Stimulated activated CD4-positive, alpha-beta T cell treated with anti-CD3 and anti-CD28 coated beads, Interleukin-1b, Interleukin-23, amount 100 ng/mL, for 4 hours (primary cell): ENCODE measurements around the gene TAS2R14.
A peak's percentile ranks its signal among the peaks of the same experiment; 100 is the strongest.

Experiments
- DNase-seq, 2 donors: peaks; one replicate each; pipeline ENCODE4 v3.0.0-alpha.2; 2020; ENCODE audit warnings: low read depth in 2 of 2

Gene TAS2R14

GRCh38 chr12:10939163-10939562 lies at the start of gene TAS2R14:
TSS of gene TAS2R14 (minus strand) at chr12:10939263. CDS start at chr12:10939207, 56 bp downstream.
- DNase-seq, result no peak

- DNase-seq, result no peak
These were observed 47.7 kb upstream of the TAS2R14 start, which contains the start of gene TAS2R50 for GRCh38 chr12:10986812-10987211. TSS of gene TAS2R50 (minus strand) at chr12:10986912. CDS start at chr12:10986860, 52 bp downstream.

DNA sequence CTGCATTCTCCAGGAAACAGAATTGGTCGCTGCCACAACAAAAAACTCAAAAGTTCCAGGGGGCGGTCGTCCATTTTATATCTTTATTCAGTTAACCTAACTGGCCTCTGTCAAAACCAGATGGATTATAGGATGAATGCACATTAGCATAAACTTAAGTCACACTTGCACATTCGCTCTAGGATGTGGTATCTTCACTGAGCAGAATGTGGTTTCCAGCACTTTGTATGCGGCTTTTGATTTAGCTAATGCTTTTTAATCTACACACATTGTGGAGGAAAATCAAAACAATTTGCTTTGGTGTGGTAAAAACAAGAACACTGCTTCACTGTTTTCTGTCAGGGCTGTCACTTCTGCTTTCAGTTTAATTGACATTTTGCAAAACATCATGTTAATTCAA lies 43.2 kb upstream of the TAS2R14 start:
- DNase-seq, result peak in 1 of 2 donors; percentile 3

DNA sequence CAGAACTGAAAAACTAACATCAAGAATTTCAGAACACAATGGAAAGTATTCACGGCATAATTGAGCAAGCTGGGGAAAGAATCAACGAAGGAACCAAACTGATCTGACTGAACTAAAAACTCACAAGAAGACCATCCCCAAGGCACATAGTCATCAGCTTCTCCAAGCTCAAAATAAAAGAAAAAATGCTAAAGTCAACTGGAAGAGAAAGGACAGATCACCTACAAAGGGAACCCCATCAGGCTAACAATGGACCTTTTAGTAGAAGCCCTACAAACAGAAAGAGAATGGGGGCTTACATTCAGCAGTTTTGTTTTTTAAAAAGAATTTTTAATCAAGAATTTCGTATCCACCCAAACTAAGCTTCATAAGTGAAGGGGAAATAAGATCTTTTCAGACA lies 35.9 kb upstream of the TAS2R14 start:
- DNase-seq, result no peak

DNA sequence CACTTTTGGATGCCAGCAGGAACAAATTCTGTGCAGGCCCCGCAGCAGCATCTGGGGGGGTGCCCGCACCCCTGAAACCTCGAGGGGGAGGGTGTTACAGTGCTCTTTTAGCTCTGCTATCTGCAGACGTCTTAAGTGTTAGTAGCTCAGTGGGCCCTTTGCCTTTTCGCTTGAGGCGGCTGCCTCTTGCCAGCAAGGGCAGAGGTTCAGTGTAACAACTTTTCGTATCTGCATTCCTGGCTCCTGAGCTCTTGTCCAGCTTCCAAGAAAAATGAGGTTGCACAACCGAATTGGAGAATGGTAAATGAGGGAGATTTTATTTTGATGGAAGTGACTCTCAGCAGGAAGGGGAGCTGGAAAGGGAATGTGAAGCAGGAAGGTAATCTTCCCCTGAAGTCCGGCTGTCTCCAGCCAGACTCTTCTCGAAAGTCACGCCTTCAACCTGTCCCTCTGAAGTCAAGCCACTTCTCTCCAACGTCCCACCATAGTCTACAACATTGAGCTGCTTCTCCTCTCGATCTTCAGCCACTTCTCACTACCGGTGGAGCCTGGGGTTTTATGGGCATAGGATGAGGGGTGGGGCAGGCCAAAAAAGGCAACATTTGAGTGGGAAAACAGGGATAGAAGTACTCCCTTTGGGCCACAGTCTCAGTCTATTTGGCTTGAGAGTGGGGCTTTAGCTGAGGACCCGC lies 29.8 kb upstream of the TAS2R14 start:
- no peak for DNase-seq

- DNase-seq, result no peak
These were observed 28.3 kb upstream of the TAS2R14 start for GRCh38 chr12:10967409-10967808.

DNA sequence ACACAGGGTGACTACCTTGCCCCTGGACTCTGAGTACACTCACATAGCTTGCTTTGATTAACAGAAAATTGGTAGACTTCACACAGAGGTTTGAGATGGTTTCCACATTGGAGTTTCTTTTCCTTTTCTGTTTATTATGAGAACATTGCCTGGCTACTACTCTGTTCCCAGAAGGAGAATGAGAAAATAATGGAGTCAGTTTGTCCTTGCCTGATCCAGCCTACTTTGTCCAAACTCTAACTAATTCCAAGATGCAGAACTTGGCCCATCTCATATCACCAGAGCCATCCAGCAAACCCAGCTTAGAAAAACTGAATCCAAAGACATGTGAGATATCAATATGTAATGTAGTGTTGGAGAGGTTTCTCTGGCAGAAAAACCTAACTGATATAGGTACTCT lies 27.3 kb upstream of the TAS2R14 start:
- DNase-seq, result no peak

GRCh38 chr12:10965476-10965875 lies 26.4 kb upstream of the TAS2R14 start:
- no peak for DNase-seq

GRCh38 chr12:10960211-10960610 lies 21.1 kb upstream of the TAS2R14 start:
- no peak for DNase-seq

DNA sequence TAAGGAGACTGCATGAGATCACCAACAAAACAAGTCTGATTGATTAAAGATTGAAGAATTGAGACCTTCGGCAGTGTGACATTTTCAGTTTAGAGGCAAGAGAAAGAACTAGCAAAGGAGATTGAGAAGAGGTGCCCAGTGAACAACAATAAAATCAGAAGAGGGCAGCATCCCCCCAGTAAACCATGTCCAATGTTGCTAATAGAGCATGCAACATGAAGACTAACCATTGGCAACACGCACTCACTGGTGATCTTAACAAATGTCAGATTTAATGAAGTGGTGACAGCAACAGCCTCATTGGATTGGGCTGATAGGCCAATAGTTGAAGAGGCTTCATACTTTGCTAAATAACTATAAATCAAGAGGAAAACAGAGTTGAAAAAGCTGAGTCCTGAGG lies 20.7 kb upstream of the TAS2R14 start:
- DNase-seq, result no peak

DNA sequence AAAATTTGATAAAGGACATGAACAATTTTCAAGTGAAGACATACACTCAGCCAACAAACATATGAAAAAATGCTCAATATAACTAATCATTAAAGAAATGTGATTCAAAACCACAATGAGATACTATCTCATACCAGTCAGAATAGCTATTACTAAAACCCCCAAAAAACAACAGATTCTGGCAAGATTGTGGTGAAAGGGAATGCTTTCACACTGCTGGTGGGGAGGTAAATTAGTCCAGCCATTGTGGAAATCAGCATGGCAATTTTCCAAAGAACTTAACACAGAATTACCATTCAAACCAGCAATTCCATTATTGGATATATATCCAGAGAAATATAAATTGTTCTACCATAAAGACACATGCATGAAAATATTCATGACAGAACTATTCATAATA lies 18.7 kb upstream of the TAS2R14 start:
- no peak for DNase-seq

- DNase-seq, result no peak
These were observed 17.0 kb upstream of the TAS2R14 start for GRCh38 chr12:10956085-10956484.

GRCh38 chr12:10952645-10953044 lies 13.6 kb upstream of the TAS2R14 start:
- no peak for DNase-seq

DNA sequence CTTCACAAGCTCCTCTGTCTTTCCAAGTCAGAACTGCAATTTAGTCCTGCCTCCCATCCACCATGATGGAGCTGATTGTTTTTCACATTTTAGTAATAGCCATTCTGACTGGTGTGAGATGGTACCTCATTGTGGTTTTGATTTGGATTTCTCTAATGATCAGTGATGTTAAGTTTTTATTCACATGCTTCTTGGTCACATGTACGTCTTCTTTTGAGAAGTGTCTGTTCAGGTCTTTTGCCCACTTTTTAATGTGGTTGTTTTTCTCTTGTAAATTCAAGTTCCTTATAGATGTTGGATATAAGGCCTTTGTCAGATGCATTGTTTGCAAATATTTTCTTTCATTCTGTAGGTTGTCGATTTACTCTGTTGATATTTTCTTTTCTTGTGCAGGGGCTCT lies 4.1 kb upstream of the TAS2R14 start:
- no peak for DNase-seq

GRCh38 chr12:10941916-10942607 lies 3.0 kb upstream of the TAS2R14 start:
- no peak for DNase-seq

- DNase-seq, result no peak
These were observed 2.3 kb upstream of the TAS2R14 start for GRCh38 chr12:10941369-10941768.

DNA sequence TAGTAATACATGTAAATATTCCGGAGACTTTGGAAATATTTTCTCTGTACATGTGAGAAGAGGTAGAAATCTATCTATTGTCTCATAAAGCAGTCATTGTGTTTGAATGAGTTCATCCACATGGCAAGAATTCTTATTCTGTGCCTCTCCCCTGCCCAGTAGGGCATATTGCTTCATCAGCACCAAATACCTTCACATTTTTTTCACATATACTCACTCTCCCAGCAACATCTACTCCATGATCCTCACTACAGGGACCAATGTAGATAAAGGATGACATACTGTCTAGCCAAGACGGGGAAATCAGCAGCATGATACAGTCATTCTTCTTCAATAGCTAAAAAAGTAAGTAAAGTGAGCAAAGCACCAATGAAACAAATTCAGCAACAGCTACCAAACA lies 1.3 kb upstream of the TAS2R14 start:
- no peak for DNase-seq

- no peak for DNase-seq
These were observed 2.6 kb downstream of the TAS2R14 start for GRCh38 chr12:10936506-10936905.

DNA sequence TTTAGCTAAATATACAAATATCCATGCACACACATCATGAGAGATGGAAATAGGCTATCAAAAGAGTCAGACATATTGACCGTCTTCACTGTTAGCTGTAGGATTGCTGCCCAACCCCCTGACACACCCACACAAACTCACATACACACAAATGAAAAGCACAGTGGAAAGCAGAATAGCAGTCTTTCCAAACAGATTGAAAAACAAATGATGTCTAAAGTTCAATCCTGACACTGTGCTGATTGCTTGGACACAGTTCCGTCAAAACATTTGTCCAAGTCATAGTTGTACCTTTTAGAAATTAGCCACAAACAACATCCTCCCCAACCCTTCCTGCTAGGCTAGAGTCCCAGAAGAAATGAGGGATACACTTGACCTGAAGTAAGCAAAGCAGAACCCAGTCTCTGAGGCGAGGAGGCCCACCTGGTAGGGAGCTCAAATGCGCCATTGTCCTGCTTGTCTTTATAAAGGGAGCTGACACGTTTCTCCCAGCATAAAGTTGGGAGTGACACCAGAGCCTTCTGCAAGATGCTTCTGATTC lies 10.2 kb downstream of the TAS2R14 start, which contains the start of gene PRH2:
Gene PRH2, plus strand, starts transcription at position 491 of the 541 bp plus-strand sequence. Its CDS starts 38 bp downstream, at position 529.
- DNase-seq, result no peak

DNA sequence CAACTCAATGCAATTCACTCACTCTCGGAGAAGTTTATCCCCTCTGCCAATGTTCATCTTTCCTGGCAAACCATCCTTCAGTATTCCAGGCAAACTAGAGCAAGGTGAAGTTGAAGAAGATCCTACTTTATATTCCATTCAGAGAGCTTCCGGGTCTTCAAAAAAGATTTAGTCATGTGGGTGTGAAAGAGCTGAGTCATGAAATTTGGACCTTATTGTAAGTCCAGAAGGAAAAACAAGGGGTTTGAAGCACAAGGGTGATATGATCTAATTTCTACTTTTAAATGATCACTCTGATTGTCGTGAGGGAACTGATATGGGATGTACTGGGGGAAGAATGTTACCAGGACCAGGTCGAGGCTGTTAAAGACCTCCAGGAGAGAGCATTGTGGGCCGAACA lies 12.8 kb downstream of the TAS2R14 start:
- no peak for DNase-seq

GRCh38 chr12:10919809-10920208 lies 19.3 kb downstream of the TAS2R14 start:
- no peak for DNase-seq

- no peak for DNase-seq
These were observed 28.7 kb downstream of the TAS2R14 start for GRCh38 chr12:10910380-10910779.

DNA sequence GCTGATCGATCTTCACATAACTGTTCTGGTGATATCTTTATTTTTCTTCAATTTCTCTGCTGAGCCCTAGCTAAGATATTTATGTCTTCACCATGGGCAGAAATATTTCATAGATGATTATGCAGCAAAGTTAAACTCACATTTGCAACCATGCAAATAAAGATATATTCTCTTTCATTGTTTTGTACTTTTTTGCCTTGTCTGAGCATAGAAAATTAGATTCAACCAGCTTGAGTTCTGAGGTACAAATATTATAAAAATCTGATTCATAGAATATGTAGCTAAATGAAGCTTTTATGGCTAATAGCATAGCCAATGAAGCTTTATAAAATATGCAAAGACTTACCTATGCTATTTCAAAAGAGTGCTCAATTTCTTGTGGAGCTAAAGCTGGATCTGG lies 29.6 kb downstream of the TAS2R14 start, which contains the start of gene TAS2R13:
Gene TAS2R13, minus strand, starts transcription at position 101 of the 400 bp plus-strand sequence. CDS start 264 bp downstream, outside the sequence.
- DNase-seq, result no peak
